Measurements from ENCODE around the gene ZNF467. TPM values are rescaled to one million over a fixed set of nuclear protein-coding genes. Genes with fewer than 3 reads are reported as not detected.

Gene ZNF467
- 1 to 10 TPM; 2.5 to 5.0 TPM for total RNA-seq

- Histone ChIP-seq H3K4me3 (peak within 1 kb of the TSS; percentile 53), H3K9ac (ENCODE audit: low read depth in 2 of 2, low read length in 2 of 2) (peak within 1 kb of the TSS; percentile 19 to 56), H3K4me1 (peaks cover 5% of the 10 kb centered on the region), H3K36me3 (no peaks in the 10 kb centered on the region), H3K9me3 (no peaks in the 10 kb centered on the region), H3K27me3 (no peaks in the 10 kb centered on the region), H3K27ac (peak within 1 kb of the TSS; percentile 57)
- peak; percentile 74 for DNase-seq
- intact Hi-C loops (cut with DNase I): no loop called here
- TF ChIP-seq CTCF (IDR thresholded peaks at IDR 0.05): no peak
Observed at GRCh38 chr7:149773446-149774236, at the start of gene ZNF467. ZNF467 (minus strand) TSS chr7:149773588; CDS start chr7:149771032, 2,556 bp downstream.

- Histone ChIP-seq H3K9me3 (no peaks in the 10 kb centered on the region), H3K4me1 (peaks cover 4% of the 10 kb centered on the region), H3K36me3 (no peaks in the 10 kb centered on the region), H3K27ac (no peak overlapping the region), H3K4me3 (no peak overlapping the region), H3K9ac (ENCODE audit: low read depth in 2 of 2, low read length in 2 of 2) (no peak overlapping the region), H3K27me3 (no peaks in the 10 kb centered on the region)
- intact Hi-C loops (cut with DNase I): no loop called here
- no peak for DNase-seq
- TF ChIP-seq CTCF (IDR thresholded peaks at IDR 0.05): no peak
Observed at GRCh38 chr7:149822353-149822943, 49.1 kb upstream of the ZNF467 start.

- TF ChIP-seq CTCF (IDR thresholded peaks at IDR 0.05): no peak
- DNase-seq: peak; percentile 69
- intact Hi-C loops (cut with DNase I): no loop called here
- Histone ChIP-seq H3K27me3 (no peaks in the 10 kb centered on the region), H3K4me1 (peaks cover 4% of the 10 kb centered on the region), H3K9me3 (no peaks in the 10 kb centered on the region), H3K4me3 (no peak overlapping the region), H3K27ac (no peak overlapping the region), H3K36me3 (no peaks in the 10 kb centered on the region), H3K9ac (ENCODE audit: low read depth in 2 of 2, low read length in 2 of 2) (no peak overlapping the region)
Observed at GRCh38 chr7:149821191-149822148, 48.1 kb upstream of the ZNF467 start.

- H3K4me3 ChIP-seq: no peak overlapping the region
- H3K27me3 ChIP-seq: no peaks in the 10 kb centered on the region
- intact Hi-C loops (cut with DNase I): no loop called here
- no peak overlapping the region for H3K9ac ChIP-seq (ENCODE audit: low read depth in 2 of 2, low read length in 2 of 2)
- H3K4me1 ChIP-seq: peaks cover 4% of the 10 kb centered on the region
- no peak for TF ChIP-seq CTCF (IDR thresholded peaks at IDR 0.05)
- DNase-seq: no peak
- H3K9me3 ChIP-seq: no peaks in the 10 kb centered on the region
- H3K36me3 ChIP-seq: no peaks in the 10 kb centered on the region
- no peak overlapping the region for H3K27ac ChIP-seq
Observed at GRCh38 chr7:149820622-149821190, 47.3 kb upstream of the ZNF467 start.

- Histone ChIP-seq H3K27ac (no peak overlapping the region), H3K9ac (ENCODE audit: low read depth in 2 of 2, low read length in 2 of 2) (no peak overlapping the region), H3K4me1 (peaks cover 4% of the 10 kb centered on the region), H3K27me3 (no peaks in the 10 kb centered on the region), H3K4me3 (no peak overlapping the region), H3K9me3 (no peaks in the 10 kb centered on the region), H3K36me3 (no peaks in the 10 kb centered on the region)
- DNase-seq: no peak
- TF ChIP-seq CTCF (IDR thresholded peaks at IDR 0.05): no peak
- intact Hi-C loops (cut with DNase I): no loop called here
Observed at GRCh38 chr7:149819961-149820340, 46.6 kb upstream of the ZNF467 start.
